Measurements from ENCODE around the gene HYCC2.

The HYCC2 gene

GRCh38 chr2:201116115-201116958 lies 44.9 kb upstream of the HYCC2 start, which contains the start of gene CFLAR:
Gene CFLAR (plus strand): TSS chr2:201116164. CDS start chr2:201129866, 13,702 bp downstream.
- Histone ChIP-seq H3K36me3 (no peaks in the 10 kb centered on the region), H3K4me3 (ENCODE audit: low read depth, low read length) (peak within 1 kb of the TSS; percentile 89), H3K4me1 (peaks cover 4% of the 10 kb centered on the region), H3K9me3 (no peaks in the 10 kb centered on the region), H3K27me3 (no peaks in the 10 kb centered on the region)
- TF ChIP-seq, protein P1, sequence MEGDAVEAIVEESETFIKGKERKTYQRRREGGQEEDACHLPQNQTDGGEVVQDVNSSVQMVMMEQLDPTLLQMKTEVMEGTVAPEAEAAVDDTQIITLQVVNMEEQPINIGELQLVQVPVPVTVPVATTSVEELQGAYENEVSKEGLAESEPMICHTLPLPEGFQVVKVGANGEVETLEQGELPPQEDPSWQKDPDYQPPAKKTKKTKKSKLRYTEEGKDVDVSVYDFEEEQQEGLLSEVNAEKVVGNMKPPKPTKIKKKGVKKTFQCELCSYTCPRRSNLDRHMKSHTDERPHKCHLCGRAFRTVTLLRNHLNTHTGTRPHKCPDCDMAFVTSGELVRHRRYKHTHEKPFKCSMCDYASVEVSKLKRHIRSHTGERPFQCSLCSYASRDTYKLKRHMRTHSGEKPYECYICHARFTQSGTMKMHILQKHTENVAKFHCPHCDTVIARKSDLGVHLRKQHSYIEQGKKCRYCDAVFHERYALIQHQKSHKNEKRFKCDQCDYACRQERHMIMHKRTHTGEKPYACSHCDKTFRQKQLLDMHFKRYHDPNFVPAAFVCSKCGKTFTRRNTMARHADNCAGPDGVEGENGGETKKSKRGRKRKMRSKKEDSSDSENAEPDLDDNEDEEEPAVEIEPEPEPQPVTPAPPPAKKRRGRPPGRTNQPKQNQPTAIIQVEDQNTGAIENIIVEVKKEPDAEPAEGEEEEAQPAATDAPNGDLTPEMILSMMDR (IDR thresholded peaks at IDR 0.05; ENCODE audit: low read depth, low read length) = no peak
- DNase-seq = peak; percentile 67

DNA sequence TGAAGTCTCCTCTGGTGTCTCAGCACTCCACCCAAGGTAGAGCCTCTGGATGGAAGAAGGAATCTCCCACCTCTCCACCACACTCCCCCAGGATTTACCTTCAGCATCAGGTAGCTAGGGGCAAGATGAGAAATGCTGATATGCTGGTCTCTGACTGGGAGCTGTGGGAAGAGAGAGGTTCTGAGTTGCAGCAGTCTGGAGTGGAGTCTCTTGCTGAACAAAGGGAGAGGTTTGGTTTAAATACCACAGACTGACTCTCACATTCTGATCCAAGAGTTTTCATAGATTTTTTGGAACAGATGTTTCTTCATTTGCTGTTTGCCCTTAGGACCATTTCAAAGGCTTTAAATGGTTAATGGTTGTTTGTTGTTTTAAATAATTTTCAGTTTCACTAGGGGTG lies 43.4 kb upstream of the HYCC2 start:
- H3K36me3 ChIP-seq = no peaks in the 10 kb centered on the region
- no peak overlapping the region for H3K4me3 ChIP-seq (ENCODE audit: low read depth, low read length)
- peaks cover 4% of the 10 kb centered on the region for H3K4me1 ChIP-seq
- TF ChIP-seq, protein P1 (IDR thresholded peaks at IDR 0.05; ENCODE audit: low read depth, low read length) = no peak
- no peaks in the 10 kb centered on the region for H3K9me3 ChIP-seq
- no peak for DNase-seq
- no peaks in the 10 kb centered on the region for H3K27me3 ChIP-seq

- TF ChIP-seq, protein P1 (IDR thresholded peaks at IDR 0.05; ENCODE audit: low read depth, low read length) = no peak
- H3K9me3 ChIP-seq = no peaks in the 10 kb centered on the region
- H3K4me3 ChIP-seq (ENCODE audit: low read depth, low read length) = no peak overlapping the region
- H3K4me1 ChIP-seq = peaks cover 4% of the 10 kb centered on the region
- no peak for DNase-seq
- no peaks in the 10 kb centered on the region for H3K36me3 ChIP-seq
- H3K27me3 ChIP-seq = no peaks in the 10 kb centered on the region
Measured at GRCh38 chr2:201114350-201114749, 42.9 kb upstream of the HYCC2 start.

DNA sequence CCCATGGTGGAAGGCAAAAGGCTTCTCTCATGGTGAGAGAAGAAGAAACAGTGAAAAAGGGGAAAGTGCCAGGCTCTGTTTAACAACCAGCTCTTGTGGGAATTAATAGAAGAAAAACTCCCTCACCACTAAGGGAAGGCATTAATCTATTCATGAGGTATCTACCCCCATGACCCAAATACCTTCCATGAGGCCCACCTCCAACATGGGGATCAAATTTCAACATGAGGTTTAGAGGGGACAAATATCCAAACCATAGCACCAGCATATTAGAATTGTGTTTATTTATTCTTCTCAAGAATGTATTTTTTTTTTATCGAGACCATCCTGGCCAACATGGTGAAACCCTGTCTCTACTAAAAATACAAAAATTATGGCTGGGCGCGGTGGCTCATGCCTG lies 39.6 kb upstream of the HYCC2 start:
- Histone ChIP-seq H3K4me3 (ENCODE audit: low read depth, low read length) (no peak overlapping the region), H3K9me3 (no peaks in the 10 kb centered on the region), H3K27me3 (no peaks in the 10 kb centered on the region), H3K36me3 (no peaks in the 10 kb centered on the region), H3K4me1 (no peaks in the 10 kb centered on the region)
- TF ChIP-seq, protein P1 (IDR thresholded peaks at IDR 0.05; ENCODE audit: low read depth, low read length) = no peak
- DNase-seq = no peak

- no peaks in the 10 kb centered on the region for H3K36me3 ChIP-seq
- no peak overlapping the region for H3K4me3 ChIP-seq (ENCODE audit: low read depth, low read length)
- TF ChIP-seq, protein P1 (IDR thresholded peaks at IDR 0.05; ENCODE audit: low read depth, low read length) = no peak
- H3K9me3 ChIP-seq = no peaks in the 10 kb centered on the region
- no peak for DNase-seq
- H3K27me3 ChIP-seq = no peaks in the 10 kb centered on the region
- H3K4me1 ChIP-seq = no peaks in the 10 kb centered on the region
Measured at GRCh38 chr2:201110615-201111014, 39.1 kb upstream of the HYCC2 start.

GRCh38 chr2:201109186-201109585 lies 37.7 kb upstream of the HYCC2 start:
- Histone ChIP-seq H3K27me3 (no peaks in the 10 kb centered on the region), H3K36me3 (no peaks in the 10 kb centered on the region), H3K9me3 (no peaks in the 10 kb centered on the region), H3K4me1 (no peaks in the 10 kb centered on the region), H3K4me3 (ENCODE audit: low read depth, low read length) (no peak overlapping the region)
- TF ChIP-seq, protein P1 (IDR thresholded peaks at IDR 0.05; ENCODE audit: low read depth, low read length) = no peak
- DNase-seq = no peak

Data from BE2C (cell line).